ENCODE data around the gene SFT2D1. TPM values are rescaled to one million over a fixed set of nuclear protein-coding genes. Genes with fewer than 3 reads are reported as not detected.

SFT2D1 gene
- 33.0 and 44.4 TPM in 2 replicates for total RNA-seq

DNA sequence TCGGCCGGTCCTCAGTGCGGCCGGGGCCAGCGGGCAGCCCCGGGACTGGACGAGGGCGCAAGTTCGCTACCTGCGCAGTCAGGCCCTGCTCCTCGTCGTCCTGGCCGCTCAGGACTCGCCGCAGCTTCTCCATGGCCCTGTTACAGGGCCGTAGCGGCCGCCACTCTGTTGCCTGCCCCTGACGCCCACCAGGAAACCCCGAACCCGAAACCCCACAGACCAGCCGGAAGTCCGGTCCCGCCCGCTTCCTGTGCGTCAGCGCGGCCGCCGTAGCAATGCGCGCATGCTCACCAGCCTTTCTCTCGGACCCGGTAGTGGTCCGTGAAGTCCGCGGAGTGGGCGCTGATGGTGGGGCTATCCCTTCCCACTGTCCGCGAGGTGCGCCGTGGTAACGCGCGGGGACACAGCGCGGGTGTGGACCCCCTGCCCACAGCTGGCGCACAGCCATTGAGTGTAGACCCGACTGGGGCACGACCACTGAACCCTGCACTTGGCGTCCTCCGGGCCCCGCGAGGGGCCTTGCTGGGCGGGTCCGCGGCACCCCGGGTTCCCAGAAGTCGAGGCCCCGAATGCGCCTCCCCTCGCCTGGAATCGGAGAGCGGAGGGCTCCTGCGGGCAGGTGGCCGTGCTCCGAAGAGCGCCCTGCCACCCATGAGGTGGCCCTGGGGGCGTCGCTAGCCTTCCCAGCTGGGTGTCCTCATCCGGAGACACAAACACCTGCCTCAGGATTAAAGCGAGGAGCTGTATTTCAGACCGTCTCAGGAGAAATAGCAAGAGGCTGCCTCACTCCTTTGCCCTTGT, at the start of gene SFT2D1:
TSS of gene SFT2D1 (minus strand) at position 197 of the 801 bp plus-strand sequence. CDS start at position 133, 64 bp downstream.

DNA sequence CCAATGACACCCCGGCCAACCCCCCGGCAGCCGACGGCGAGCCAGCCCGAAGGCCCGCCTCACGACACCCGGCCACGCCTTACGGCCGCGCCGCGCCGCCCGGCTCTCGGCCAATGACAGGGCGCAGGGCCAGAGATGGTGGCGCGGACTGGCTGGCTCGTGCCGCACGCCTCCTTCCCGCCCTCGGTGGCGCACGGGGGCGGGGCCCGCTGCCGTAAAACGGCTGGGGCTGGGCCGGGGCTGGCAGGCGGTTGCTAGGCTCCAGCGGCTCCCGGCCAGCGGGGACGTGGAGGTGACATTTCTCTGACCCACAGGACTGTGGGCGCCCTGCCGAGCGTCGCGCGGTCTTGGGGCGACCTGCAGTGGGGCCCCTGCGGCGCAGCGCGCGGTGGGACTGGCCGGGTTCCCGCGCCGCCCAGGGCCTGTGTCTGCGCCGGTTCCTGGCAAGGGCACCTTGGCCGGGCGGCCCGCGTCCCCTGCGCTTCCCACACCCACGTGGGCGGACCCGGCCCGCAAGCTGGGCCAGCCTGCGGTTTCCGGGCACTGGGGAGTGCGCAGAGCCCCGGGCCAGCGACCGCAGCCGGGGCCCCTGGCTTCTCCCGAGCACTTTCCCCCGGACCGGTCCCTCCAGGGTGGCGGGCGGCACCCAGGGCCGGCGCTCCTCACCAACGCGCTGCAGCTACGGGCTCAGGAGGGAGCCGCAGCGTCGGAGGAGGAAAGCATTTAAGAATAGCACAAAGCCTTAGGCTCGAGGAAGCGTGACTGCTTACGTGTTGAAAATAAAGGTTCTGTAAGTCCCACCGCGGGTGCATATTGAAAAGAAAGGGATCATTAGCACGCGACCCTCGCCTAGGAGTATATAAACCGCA, 40.8 kb upstream of the SFT2D1 start, which contains the start of gene MPC1:
TSS of gene MPC1 (minus strand) at position 8 of the 869 bp plus-strand sequence. CDS start 64 bp downstream, outside the sequence.

DNA sequence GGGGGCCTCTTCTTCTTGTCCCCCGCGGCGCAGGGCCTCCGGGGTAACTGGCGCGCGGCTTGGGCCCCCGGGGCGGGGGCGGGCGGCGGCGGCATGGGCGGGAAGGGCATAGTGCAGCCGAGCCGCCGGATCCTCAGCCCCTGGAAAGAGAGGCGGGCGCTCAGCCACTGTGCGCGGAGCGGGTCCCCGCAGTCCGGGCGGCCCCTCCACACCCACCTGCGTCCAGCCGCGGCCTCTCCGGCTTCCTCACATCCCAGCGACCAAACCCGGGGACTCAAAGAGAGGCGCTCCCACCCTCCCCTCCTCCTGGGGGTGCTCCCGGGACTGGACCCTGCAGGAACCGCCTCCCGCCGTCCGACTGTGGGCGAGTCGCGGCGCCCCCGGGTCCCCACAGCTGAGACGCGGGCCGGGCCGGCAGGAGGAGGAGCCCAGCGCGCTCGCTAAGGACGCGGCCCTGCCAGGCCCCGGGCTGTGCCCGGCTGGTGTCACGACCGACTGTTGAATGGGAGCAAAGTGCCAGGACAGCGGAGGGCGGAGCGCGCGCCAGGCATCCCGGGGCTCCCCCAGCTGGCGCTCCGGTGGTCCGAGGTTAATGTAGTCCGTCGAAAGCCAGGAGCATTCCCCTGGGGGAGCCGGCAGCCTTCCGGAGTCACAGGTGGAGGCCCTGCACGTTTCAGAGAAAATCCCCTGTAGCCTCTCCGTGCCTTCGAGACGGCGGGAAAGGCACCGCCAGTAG, 34.1 kb downstream of the SFT2D1 start, which contains the start of gene PRR18:
TSS of gene PRR18 (minus strand) at position 360 of the 736 bp plus-strand sequence. CDS start at position 110, 250 bp downstream.

Other genes with a start within 250 kb of the SFT2D1 start
- not detected in 2 replicates for gene TBXT, start 174.7 kb downstream of the SFT2D1 start, total RNA-seq
- not detected in 2 replicates for gene PRR18, start 34.2 kb downstream of the SFT2D1 start, total RNA-seq
- 19.3 and 24.6 TPM in 2 replicates for gene MPC1, start 40.4 kb upstream of the SFT2D1 start, total RNA-seq
- gene RAMACL, start 244.1 kb upstream of the SFT2D1 start, total RNA-seq = 1.3 and 4.1 TPM in 2 replicates